ENCODE measurements around the gene MICB.
A peak's percentile ranks its signal among the peaks of the same experiment; 100 is the strongest.

Gene MICB

GRCh38 chr6:31546958-31547726 is 49.2 kb downstream of the MICB start, which contains the start of gene NFKBIL1 (continued):
- TF ChIP-seq TSHZ1 (tag by site-specific recombination; IDR thresholded peaks at IDR 0.05; ENCODE audit: borderline replicate concordance) (no peak), ZNF335 (tag by site-specific recombination; conservative IDR thresholded peaks at IDR 0.05) (peak; percentile 83), ZNF19 (tag by site-specific recombination; IDR thresholded peaks at IDR 0.05; ENCODE audit: low read depth) (no peak), ZNF629 (tag by site-specific recombination; IDR thresholded peaks at IDR 0.05) (peak; percentile 96), ZNF354C (tag by site-specific recombination; IDR thresholded peaks at IDR 0.05; ENCODE audit: borderline replicate concordance, low read depth) (no peak), ZNF654 (tag by site-specific recombination; IDR thresholded peaks at IDR 0.05; ENCODE audit: low read depth) (peak; percentile 24), ZNF239 (tag by site-specific recombination; IDR thresholded peaks at IDR 0.05) (peak; percentile 55), ATF2 (tag by site-specific recombination; IDR thresholded peaks at IDR 0.05; ENCODE audit: low read depth) (no peak), ZNF449 (tag by site-specific recombination; IDR thresholded peaks at IDR 0.05) (peak; percentile 33; the same call in 1 of the 2 replicates), ZBTB6 (tag by site-specific recombination; IDR thresholded peaks at IDR 0.05) (peak; percentile 35; the same call in 1 of the 2 replicates), ZNF621 (tag by site-specific recombination; IDR thresholded peaks at IDR 0.05) (no peak), ZNF280D (tag by site-specific recombination; IDR thresholded peaks at IDR 0.05) (0 out of 2 replicates have a peak, but pooled peaks have one; percentile 58), ZNF184 (tag by site-specific recombination; IDR thresholded peaks at IDR 0.05) (0 out of 2 replicates have a peak, but pooled peaks have one; percentile 31), EGR2 (tag by site-specific recombination; IDR thresholded peaks at IDR 0.05; ENCODE audit: low read depth) (peak; percentile 63), YY1 (tag by site-specific recombination; IDR thresholded peaks at IDR 0.05) (peak; percentile 87), KLF10 (tag by site-specific recombination; IDR thresholded peaks at IDR 0.05) (peak; percentile 92), ZNF639 (tag by site-specific recombination; IDR thresholded peaks at IDR 0.05) (peak; percentile 91), ZNF626 (tag by site-specific recombination; IDR thresholded peaks at IDR 0.05) (no peak), KLF9 (tag by site-specific recombination; IDR thresholded peaks at IDR 0.05; ENCODE audit: low read depth) (peak; percentile 81), ZNF792 (tag by site-specific recombination; IDR thresholded peaks at IDR 0.05) (no peak), ZBTB8A (tag by site-specific recombination; IDR thresholded peaks at IDR 0.05) (peak; percentile 52), ZNF624 (tag by site-specific recombination; IDR thresholded peaks at IDR 0.05) (no peak), KLF16 (tag by site-specific recombination; IDR thresholded peaks at IDR 0.05) (peak; percentile 97), ZNF16 (tag by site-specific recombination; IDR thresholded peaks at IDR 0.05; ENCODE audit: low read depth) (no peak; the same call in 1 of the 2 replicates), ZSCAN16 (tag by site-specific recombination; IDR thresholded peaks at IDR 0.05) (peak; percentile 43; the same call in 1 of the 2 replicates), ZNF76 (tag by site-specific recombination; IDR thresholded peaks at IDR 0.05; ENCODE audit: borderline replicate concordance, low read depth) (peak; percentile 85), PRDM1 (tag by site-specific recombination; IDR thresholded peaks at IDR 0.05) (peak; percentile 90), ZNF548 (tag by site-specific recombination; IDR thresholded peaks at IDR 0.05) (no peak)
